Measurements from ENCODE around the gene TIMM50.
"Not testable (repeated sequence)": the region's sequence is repeated elsewhere in the genome, so short reads cannot be mapped to it uniquely, and the experiment has no call there.

The TIMM50 gene

DNA sequence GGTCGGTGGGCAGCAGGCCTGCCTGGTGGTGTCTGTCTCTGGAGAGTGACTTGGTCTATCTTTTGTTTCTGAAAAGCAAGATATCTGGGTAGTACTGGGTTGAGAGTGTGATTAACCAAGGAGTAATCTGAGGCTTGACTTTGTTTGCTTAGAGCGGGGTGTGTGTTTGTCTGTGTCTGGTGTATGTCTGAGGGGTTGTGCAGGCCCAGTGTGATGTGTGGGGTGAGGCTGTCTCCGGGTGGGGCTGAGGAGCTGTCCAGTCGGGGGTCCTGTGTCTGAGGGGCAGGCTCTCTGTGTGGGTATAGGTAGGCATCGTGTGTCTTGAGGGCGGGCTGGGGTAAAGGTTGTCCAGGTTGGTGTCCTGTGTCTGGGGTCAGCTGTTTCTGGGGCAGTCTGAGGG, 11.1 kb upstream of the TIMM50 start:
- DNase-seq (ENCODE audit: low read depth in 2 of 2) = no peak

DNA sequence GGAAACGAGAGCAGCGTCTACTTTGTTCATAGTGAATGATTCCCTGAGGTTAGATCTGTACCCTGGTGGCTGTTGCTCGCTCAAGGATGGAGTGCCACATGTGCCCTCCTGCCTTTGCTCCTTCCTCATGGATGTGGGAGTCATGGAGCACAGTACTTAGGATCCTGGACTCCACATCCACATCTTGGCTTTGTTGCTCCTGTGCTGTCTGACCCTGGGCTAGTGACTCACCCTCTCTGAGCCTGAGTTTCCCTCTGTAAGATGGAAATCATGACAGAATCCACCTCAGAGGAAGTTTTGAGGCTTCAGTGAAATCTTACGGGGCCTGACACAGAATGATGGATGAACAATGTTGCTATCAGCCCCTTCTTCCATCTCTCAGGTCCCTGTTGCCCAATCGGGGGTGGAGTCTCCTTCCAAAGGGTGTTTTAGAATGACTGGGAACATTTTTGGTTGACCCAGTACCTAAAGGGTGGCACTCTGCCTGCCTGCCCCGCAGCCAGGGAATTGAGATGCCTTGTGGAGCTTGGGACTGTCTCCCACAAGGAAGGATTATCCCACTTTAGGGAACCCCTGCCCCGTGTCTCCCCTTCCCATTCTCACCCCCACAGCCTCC, 9.8 kb upstream of the TIMM50 start:
- no peak for DNase-seq (ENCODE audit: low read depth in 2 of 2)

DNA sequence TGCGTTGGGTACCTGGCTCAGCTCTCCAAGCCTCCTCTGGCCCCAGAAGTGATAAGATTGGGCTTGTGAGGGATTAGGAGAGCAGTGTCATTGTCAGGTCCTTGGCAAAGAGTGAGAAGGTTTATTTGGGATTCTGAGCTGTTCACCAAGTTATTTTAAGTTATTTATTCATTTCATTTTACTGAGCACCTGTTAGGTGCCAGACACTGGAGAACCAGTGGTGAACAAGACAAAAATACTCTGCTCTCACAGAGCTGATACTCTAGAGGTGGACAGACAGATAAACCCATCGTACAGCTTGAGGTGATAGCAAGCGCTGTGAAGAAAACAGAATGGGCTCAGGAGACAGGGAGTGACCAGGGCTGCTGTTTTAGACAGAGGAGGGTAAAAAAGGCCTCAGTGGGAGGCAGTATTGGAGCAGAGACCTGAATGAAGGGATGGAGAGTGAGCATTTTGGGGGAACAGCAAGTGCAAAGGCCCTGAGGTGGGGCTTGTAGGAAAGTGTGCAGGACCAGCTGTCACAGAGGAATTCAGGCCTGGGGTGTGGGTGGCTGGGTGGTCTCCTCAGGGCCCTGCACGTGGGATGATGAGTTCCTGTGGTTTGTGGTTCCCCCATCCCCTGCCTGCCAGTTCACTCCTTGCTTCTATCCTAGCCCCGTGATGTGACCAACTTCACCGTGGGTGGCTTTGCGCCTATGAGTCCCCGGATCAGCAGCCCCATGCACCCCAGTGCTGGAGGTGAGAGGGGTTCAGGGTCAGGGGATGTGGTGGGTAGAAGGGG, 8.7 kb upstream of the TIMM50 start:
- no peak for DNase-seq (ENCODE audit: low read depth in 2 of 2)

- DNase-seq (ENCODE audit: low read depth in 2 of 2) = no peak
Measured at GRCh38 chr19:39472746-39473442, 7.7 kb upstream of the TIMM50 start.

DNA sequence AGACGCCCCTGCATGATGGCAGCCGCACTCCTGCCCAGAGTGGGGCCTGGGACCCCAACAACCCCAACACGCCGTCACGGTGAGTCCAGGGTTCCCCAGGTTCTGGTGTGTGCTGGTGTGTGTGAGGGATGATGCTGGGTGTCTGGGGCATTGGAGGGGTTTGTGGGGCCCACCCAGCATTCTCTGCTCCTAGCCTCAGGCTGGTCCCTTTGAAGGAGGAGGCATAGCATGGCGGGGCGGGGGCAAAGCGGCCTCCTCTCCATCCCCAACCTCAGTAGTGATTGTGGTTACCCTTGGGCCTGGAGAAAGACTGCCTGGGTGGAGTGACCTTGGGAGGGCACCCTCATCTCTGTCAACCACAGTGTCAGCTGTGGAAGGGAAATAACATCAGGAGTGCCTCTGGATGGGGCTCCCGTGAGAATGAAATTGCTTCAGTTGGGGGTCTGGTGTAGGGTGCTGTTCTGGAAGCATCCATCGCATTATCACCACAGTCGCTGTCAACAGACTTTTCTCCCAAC, 7.1 kb upstream of the TIMM50 start:
- DNase-seq (ENCODE audit: low read depth in 2 of 2) = no peak

GRCh38 chr19:39474139-39474620, 6.5 kb upstream of the TIMM50 start:
- peak; percentile 64 to 70 for DNase-seq (ENCODE audit: low read depth in 2 of 2)

DNA sequence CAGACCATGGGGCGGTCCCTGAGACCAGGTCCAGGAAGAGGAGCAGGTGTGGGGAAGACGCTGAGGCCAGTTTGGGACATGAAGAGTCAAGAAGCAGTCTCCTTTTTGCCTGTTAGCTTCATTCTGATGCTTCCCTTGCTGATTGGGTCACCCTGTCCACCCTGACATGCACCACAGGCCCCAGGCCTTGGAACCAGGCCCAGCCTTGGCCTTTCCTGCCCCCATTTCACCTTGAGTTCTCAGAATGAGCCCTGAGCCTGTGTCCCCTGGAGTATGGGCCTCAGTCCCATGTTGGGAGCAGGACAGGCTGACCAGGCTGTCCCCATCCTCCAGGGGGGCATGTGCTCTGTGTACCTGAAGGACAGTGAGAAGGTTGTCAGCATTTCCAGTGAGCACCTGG, 4.9 kb upstream of the TIMM50 start:
- no peak for DNase-seq (ENCODE audit: low read depth in 2 of 2)

DNA sequence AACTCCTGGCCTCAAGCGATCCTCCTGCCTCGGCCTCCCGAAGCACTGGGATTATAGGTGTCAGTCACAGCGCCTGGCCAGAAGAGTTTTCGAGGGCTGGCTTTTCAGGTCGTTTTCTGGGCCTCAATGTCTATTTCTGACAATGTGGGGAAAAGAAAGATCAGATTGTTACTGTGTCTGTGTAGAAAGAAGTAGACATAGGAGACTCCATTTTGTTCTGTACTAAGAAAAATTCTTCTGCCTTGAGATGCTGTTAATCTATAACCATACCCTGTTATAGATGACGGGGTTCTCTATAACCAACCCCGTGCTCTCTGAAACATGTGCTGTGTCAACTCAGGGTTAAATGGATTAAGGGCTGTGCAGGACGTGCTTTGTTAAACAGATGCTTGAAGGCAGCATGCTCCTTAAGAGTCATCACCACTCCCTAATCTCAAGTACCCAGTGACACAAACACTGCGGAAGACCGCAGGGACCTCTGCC, 1.3 kb upstream of the TIMM50 start:
- not testable (repeated sequence) for DNase-seq (ENCODE audit: low read depth in 2 of 2)

DNA sequence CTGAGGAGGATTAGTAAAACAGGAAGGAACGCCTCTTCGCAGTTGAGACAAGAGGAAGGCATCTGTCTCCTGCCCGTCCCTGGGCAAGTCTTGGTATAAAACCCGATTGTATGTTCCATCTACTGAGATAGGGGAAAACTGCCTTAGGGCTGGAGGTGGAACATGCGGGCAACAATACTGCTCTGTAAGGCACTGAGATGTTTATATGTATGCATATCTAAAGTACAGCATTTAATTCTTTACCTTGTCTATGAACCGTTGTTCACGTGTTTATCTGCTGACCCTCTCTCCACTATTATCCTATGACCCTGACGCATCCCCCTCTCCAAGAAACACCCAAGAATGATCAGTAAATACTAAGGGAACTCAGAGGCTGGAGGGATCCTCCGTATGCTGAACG, 722 bp upstream of the TIMM50 start:
- DNase-seq (ENCODE audit: low read depth in 2 of 2) = no peak

GRCh38 chr19:39481229-39481545, 549 bp downstream of the TIMM50 start:
- no peak for DNase-seq (ENCODE audit: low read depth in 2 of 2)

GRCh38 chr19:39481676-39482075, 1.0 kb downstream of the TIMM50 start:
- no peak for DNase-seq (ENCODE audit: low read depth in 2 of 2)

GRCh38 chr19:39483141-39483540, 2.5 kb downstream of the TIMM50 start:
- no peak for DNase-seq (ENCODE audit: low read depth in 2 of 2)

DNA sequence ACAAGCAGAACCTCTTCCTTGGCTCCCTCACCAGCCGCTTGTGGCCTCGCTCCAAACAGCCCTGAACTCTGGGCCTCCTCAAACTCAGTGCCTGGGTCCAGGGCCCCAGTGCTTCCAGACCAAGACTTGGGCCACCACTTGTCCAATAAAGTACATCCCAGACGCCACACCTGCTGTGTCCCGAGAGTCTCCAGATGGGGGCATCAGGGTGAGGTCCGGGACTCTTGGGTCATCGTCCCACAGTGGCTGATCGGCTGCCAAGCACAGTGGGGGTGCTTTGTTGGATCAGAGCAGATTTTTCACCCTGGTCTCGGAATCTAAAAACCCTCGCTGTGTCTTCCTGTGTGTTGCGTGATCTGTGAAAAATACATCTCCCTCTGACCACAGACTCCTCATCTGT, 9.1 kb downstream of the TIMM50 start:
- no peak for DNase-seq (ENCODE audit: low read depth in 2 of 2)

DNA sequence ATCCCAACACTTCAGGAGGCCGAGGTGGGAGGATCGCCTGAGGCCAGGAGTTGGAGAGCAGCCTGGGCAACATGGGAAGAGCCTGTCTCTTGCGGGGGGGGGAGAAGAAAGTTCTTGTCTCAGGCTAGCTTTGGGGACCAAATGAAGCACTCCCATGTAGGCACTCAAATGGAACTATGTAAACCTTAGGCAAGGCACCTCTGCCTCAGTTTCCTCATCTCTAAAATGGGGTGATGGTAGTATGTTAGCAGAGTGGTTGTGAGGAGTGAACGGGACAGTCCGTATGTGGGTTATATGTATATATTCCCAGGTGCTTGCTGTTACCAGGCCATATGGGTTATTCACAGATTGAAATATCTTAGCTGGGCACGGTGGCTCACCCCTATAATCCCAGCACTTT, 11.6 kb downstream of the TIMM50 start:
- no peak for DNase-seq (ENCODE audit: low read depth in 2 of 2)

DNA sequence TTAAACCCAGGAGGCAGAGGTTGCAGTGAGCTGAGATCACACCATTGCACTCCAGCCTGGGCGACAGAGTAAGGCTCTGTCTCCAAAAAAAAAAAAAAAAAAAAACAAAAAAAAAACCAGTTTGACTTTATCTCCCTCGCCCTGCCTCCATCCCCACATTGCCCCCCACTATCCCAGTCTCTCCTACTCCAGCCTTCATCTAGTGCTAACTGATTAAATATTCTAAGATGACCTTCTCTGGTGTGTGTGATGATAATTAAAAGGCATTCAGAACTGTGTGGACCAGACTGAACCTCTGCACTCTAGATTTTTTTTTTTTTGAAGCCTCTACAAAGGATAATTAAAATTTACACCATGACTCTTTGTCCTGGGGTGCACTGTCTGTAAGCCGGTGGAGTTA, 12.2 kb downstream of the TIMM50 start:
- no peak for DNase-seq (ENCODE audit: low read depth in 2 of 2)

DNA sequence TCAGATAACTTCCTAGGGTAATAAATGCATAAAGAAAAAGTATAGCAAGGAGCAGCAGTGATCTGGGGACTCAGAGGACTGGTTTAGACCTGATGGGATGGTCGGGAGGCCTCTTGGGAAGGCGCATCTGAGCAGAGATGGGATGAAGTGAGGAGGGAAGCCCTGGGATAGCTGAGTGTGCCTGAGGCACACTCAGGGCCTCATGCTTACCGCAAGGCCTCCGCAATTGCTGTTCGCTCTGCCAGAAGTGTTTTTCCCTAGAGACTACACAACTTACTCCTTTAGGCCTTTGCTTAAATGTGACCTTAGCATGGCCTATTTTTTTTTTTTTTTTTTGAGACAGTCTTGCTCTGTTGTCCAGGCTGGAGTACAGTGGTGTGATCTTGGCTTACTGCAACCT, 14.0 kb downstream of the TIMM50 start:
- DNase-seq (ENCODE audit: low read depth in 2 of 2) = no peak

GRCh38 chr19:39496063-39496462, 15.4 kb downstream of the TIMM50 start:
- DNase-seq (ENCODE audit: low read depth in 2 of 2) = no peak

DNA sequence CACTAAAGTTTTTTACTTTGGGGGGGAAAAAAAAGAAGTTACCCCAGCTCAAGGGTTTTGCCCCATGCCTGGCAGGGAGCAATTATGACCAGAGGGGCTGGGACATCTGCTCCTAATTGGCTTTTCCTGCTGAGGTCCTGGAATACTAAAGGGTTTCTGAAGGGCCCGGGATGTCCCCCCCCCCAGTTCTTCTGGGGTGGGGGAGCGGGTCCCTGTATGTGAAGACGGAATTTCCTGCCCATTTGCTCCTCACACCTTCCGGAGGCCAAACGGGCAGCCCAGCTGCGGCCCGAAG, 17.0 kb downstream of the TIMM50 start:
- DNase-seq (ENCODE audit: low read depth in 2 of 2) = no peak

- DNase-seq (ENCODE audit: low read depth in 2 of 2) = no peak
Measured at GRCh38 chr19:39497996-39498797, 17.6 kb downstream of the TIMM50 start.

DNA sequence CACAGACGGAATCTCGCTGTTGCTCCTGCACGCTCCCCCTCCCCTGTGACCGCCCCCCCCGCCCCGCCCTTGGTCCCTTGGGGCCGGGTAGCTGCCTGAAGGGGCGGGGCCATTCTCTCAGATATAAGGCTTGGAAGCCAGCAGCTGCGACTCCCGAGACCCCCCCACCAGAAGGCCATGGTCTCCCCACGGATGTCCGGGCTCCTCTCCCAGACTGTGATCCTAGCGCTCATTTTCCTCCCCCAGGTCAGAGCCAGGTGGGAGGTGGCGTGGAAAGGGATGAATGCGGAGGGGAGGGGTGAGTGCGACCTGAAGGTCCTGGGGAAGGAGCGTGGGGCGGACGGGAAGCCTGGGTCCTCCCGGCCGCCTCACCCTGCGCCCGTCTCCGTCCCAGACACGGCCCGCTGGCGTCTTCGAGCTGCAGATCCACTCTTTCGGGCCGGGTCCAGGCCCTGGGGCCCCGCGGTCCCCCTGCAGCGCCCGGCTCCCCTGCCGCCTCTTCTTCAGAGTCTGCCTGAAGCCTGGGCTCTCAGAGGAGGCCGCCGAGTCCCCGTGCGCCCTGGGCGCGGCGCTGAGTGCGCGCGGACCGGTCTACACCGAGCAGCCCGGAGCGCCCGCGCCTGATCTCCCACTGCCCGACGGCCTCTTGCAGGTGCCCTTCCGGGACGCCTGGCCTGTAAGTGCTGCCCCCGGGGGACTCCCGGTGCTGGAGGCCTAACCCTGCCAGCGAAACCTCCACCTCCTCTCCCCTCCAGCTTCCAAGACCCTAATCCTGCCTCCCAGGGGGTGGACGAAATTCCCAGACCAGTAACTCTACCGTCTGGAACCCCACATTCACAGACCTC, 18.4 kb downstream of the TIMM50 start, which contains the start of gene DLL3:
Gene DLL3, plus strand, starts transcription at position 150 of the 845 bp plus-strand sequence. Its CDS starts 28 bp downstream, at position 178.
- no peak for DNase-seq (ENCODE audit: low read depth in 2 of 2)

GRCh38 chr19:39499932-39500331, 19.3 kb downstream of the TIMM50 start:
- DNase-seq (ENCODE audit: low read depth in 2 of 2) = no peak
